GM12878 (cell line): ENCODE results near the gene CYP8B1. TPM values are rescaled to one million over a fixed set of nuclear protein-coding genes. Genes with fewer than 3 reads are reported as not detected.

Experiments used
- ATAC-seq: fragments of 200-7000 bp; cut with Tn5 transposase; 3 replicates; pipeline ENCODE4 v1.9.1; 2020; ENCODE audit warnings: mild to moderate bottlenecking, moderate library complexity
- BruUV-seq: library from RNA; stranded (reverse); fragments of 400-500 nt; replicated peaks from 2 replicates; lab custom pipeline; 2021; lab: Mats Ljungman, UMichigan
- CTCF ChIA-PET: fragments of 300-600 bp; sonication (Branson Sonifier 250); formaldehyde crosslinking; extraction: SDS; loops from one replicate; lab custom pipeline; 2021; ENCODE audit warnings: inconsistent platforms; lab: Yijun Ruan, JAX
- POLR2A ChIA-PET: fragments of 350-600 bp; formaldehyde crosslinking; extraction: SDS; loops from one replicate; lab custom pipeline; 2021; ENCODE audit warnings: inconsistent platforms; lab: Charles Lee
- RAD21 ChIA-PET: fragments of 300-600 bp; sonication (Branson Sonifier 250); formaldehyde crosslinking; loops from one replicate; lab custom pipeline; 2023; ENCODE audit warnings: antibody characterized with exemption; ENCODE audit not compliant: unreplicated experiment; lab: Charles Lee
- SMC1A ChIA-PET: fragments of 300-600 bp; sonication (Branson Sonifier 250); formaldehyde crosslinking; loops from one replicate; lab custom pipeline; 2023; ENCODE audit not compliant: unreplicated experiment, uncharacterized antibody; lab: Charles Lee
- DNase-seq: peaks from one replicate; pipeline ENCODE4 v3.0.0-alpha.2; 2011; ENCODE audit warnings: low read depth, low spot score
- FAIRE-seq: peaks from 3 replicates; lab custom pipeline; 2011; peaks lifted over from hg19 to GRCh38; lab: Jason Lieb, UNC
- H2AFZ ChIP-seq: 2 replicates; pipeline ENCODE4 v1.6.0; 2011; ENCODE audit warnings: low read depth, low read length, control low read depth; ENCODE audit not compliant: control insufficient read depth
- H3K27ac ChIP-seq: 2 replicates; pipeline ENCODE4 v1.5.1; 2011; ENCODE audit warnings: control low read depth; ENCODE audit not compliant: control insufficient read depth, insufficient read depth
- H3K27me3 ChIP-seq, 2 experiments: replicated peaks in 1 of 2; 2 replicates each; pipeline versions ENCODE4 v1.6.0 to v1.6.1; 2011; ENCODE audit warnings: low read length in 1 of 2; ENCODE audit not compliant: control insufficient read depth in 2 of 2, insufficient read depth in 2 of 2
- H3K36me3 ChIP-seq, 2 experiments: 2 replicates each; pipeline ENCODE4 v1.5.1; 2011; ENCODE audit warnings: low read length in 1 of 2; ENCODE audit not compliant: control insufficient read depth in 2 of 2, insufficient read depth in 2 of 2
- H3K4me1 ChIP-seq: 2 replicates; pipeline ENCODE4 v1.6.1; 2011; ENCODE audit warnings: mild to moderate bottlenecking, low read length, moderate library complexity, mixed read lengths; ENCODE audit not compliant: control insufficient read depth, insufficient read depth
- H3K4me2 ChIP-seq: 2 replicates; pipeline ENCODE4 v1.6.0; 2011; ENCODE audit warnings: control low read depth; ENCODE audit not compliant: control insufficient read depth, insufficient read depth
- H3K4me3 ChIP-seq: fragments of 200-600 bp; sonication (generic); 2 replicates; pipeline ENCODE4 v1.5.1; 2016
- H3K79me2 ChIP-seq: 2 replicates; pipeline ENCODE4 v1.6.0; 2011; ENCODE audit warnings: low read length; ENCODE audit not compliant: control insufficient read depth, insufficient read depth
- H3K9ac ChIP-seq: 2 replicates; pipeline ENCODE4 v1.8.0; 2011; ENCODE audit warnings: low read length, control low read depth, mixed read lengths; ENCODE audit not compliant: control insufficient read depth, insufficient read depth
- H3K9me3 ChIP-seq: replicated peaks from 3 replicates; pipeline ENCODE4 v1.5.1; 2011; ENCODE audit warnings: mild to moderate bottlenecking, low read length; ENCODE audit not compliant: control insufficient read depth, insufficient read depth
- H4K20me1 ChIP-seq: 2 replicates; pipeline ENCODE4 v1.6.0; 2011; ENCODE audit not compliant: control insufficient read depth, insufficient read depth
- CEBPB ChIP-seq, 2 experiments: fragments of 150-350 bp in 1 of 2; IDR thresholded peaks; 2 replicates each; pipeline ENCODE4 v1.6.1; 2012 to 2014; ENCODE audit warnings: low read depth in 2 of 2, low read length in 2 of 2, borderline replicate concordance in 1 of 2, inconsistent platforms in 1 of 2
- KLF5 ChIP-seq: fragments of 450-650 bp; IDR thresholded peaks from 2 replicates; pipeline ENCODE4 v1.6.1; 2014; ENCODE audit warnings: mild to moderate bottlenecking; ENCODE audit not compliant: partially characterized antibody
- MTA2 ChIP-seq: fragments of 450-650 bp; IDR thresholded peaks from 2 replicates; pipeline ENCODE4 v1.6.1; 2016; ENCODE audit warnings: low read depth, mild to moderate bottlenecking, moderate library complexity
- NRF1 ChIP-seq: conservative IDR thresholded peaks from 2 replicates; pipeline ENCODE4 v1.6.1; 2011; ENCODE audit warnings: mild to moderate bottlenecking, low read depth, low read length, improper control_type of control experiment
- SMAD5 ChIP-seq: IDR thresholded peaks from 2 replicates; pipeline ENCODE4 v1.6.1; 2016; ENCODE audit warnings: antibody characterized with exemption, low read depth
- YBX1 ChIP-seq: fragments of 450-650 bp; IDR thresholded peaks from 2 replicates; pipeline ENCODE4 v1.6.1; 2016; ENCODE audit warnings: antibody characterized with exemption
- ZSCAN29 ChIP-seq: fragments of 450-650 bp; IDR thresholded peaks from 2 replicates; pipeline ENCODE4 v1.6.1; 2017; ENCODE audit warnings: mild to moderate bottlenecking, moderate library complexity
- WGBS: methylation state at CpG from one replicate; pipeline ENCODE4 v1.1.6; 2016; ENCODE audit warnings: low lambda C conversion rate; ENCODE audit not compliant: insufficient replicate concordance, insufficient coverage; ENCODE audit errors: missing lambda C conversion rate; 5-methylcytosine and 5-hydroxymethylcytosine counted together
- in situ Hi-C: fragments of 300-500 bp; cut with MboI; formaldehyde crosslinking; loops from 9 replicates; pipeline ENCODE4 v1.14.3; 2018; ENCODE audit warnings: mixed read lengths
- intact Hi-C: fragments of 100-400 bp; cut with micrococcal nuclease; formaldehyde crosslinking; loops from one replicate; pipeline ENCODE4 v1.14.2; 2022; ENCODE audit not compliant: unreplicated experiment
- polyA plus RNA-seq, 11 experiments: library from polyadenylated mRNA; depleted of rRNA in 4 of 11; unstranded in 6 of 11; stranded (reverse) in 5 of 11; fragments of >200 nt; fragmentation: Nextera tagmentation in 4 of 11; fragmentation: Illumina TruSeq in 1 of 11; extraction: Ambion mirVana in 4 of 11; extraction: Trizol in 1 of 11; gene quantifications; 1 replicate in 1 of 11; 2 replicates in 10 of 11; pipeline versions ENCODE4 v1.2.1 to v1.2.3, GENCODE V29; 2011 to 2016; ENCODE audit warnings: inconsistent platforms in 2 of 11, missing spikeins in 2 of 11, low read depth in 1 of 11
- total RNA-seq, 4 experiments: library from RNA; depleted of rRNA in 3 of 4; stranded (reverse); fragments of >200 nt in 3 of 4; fragmentation: Illumina TruSeq in 1 of 4; extraction: Trizol in 1 of 4; gene quantifications; 2 replicates each; pipeline versions ENCODE4 v1.2.1 to v1.2.3, GENCODE V29; 2013 to 2021
- TF ChIP-seq, protein P1 (sequence below): IDR thresholded peaks from 2 replicates; pipeline ENCODE4 v1.6.1; 2012; ENCODE audit warnings: low read depth, low read length, improper control_type of control experiment
- TF ChIP-seq, protein P2 (sequence below): IDR thresholded peaks from 2 replicates; pipeline ENCODE4 v1.6.1; 2011; ENCODE audit warnings: borderline replicate concordance, low read depth, mild to moderate bottlenecking, moderate library complexity, low read length; ENCODE audit not compliant: insufficient read depth, poor library complexity, severe bottlenecking

Gene CYP8B1
- total and polyA plus RNA-seq, 10 of the 15 experiments (the other 5 are each of a cell fraction or from before 2014, with no cell fraction given), result 0.08 TPM; not detected in 9

DNA sequence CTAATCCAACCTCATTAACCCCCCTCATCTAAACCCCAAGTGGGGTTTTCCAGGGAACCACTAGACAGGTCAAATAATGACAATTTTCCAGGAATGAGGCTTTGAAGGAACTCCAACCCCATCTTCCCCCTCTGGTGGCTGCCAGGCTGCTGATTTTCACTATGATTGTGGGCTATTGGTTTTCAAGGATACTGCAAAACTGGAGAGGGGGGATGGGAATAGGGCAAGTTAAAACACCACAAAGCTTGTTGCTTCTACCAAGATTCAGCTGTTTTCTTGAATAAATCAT lies 19.8 kb upstream of the CYP8B1 start (continued):
- TF ChIP-seq, protein P1, sequence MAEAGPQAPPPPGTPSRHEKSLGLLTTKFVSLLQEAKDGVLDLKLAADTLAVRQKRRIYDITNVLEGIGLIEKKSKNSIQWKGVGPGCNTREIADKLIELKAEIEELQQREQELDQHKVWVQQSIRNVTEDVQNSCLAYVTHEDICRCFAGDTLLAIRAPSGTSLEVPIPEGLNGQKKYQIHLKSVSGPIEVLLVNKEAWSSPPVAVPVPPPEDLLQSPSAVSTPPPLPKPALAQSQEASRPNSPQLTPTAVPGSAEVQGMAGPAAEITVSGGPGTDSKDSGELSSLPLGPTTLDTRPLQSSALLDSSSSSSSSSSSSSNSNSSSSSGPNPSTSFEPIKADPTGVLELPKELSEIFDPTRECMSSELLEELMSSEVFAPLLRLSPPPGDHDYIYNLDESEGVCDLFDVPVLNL, result no peak
- TF ChIP-seq CEBPB (IDR thresholded peaks at IDR 0.05; ENCODE audit: borderline replicate concordance in 1 of 2, low read depth in 2 of 2, low read length in 2 of 2), result no peak

DNA sequence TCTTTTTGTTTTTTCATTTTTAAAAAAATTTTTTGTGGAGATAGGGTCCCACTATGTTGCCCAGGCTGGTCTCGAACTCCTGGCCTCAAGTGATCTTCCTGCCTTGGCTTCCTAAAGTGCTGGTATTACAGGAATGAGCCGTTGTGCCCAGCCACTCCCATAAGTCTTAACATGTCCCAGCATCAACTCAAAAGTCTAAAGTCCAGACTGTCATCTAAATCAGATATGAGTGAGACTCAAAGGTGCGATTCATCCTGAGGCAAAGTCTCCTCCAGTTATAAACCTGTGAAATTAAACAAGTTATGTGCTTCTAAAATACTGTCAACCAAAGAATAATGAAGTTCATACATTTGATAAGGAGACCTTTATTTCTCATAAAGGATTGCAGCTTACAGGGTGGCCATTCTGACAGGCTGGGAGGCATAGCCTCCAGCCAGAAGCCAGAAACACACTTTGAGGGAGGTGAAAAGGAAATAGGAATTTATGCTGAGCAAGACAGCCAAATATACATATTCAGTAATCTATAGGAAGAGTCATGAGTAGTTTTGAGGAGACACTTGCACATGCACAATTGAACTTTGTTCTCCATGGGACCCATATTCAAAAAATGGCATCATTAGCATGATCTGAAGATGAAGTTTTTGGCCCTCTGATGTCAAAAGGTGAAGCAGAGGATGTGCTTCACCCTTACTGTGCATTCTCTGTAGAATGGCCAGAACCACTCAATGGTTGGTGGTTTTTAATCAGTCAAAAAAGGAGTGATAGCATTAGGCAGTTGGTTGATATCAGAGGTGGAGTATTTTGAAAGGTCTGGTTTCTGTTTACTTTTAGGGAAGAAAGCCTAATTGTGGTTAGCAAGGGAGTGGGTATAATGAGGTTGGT lies 19.3 kb upstream of the CYP8B1 start:
- intact Hi-C loops, result no loop called here
- no peak overlapping the region for H3K4me3 ChIP-seq
- BruUV-seq, result no TSS peak
- CTCF ChIA-PET, result interaction anchor here (0.7 kb wide), 1 partner anchor 49 kb away, joined by 3 read pairs; no protein-coding TSS in a partner anchor
- TF ChIP-seq MTA2, result 0 out of 2 replicates have a peak, but pooled peaks have one; percentile 29
- no peak for TF ChIP-seq KLF5
- no peak for TF ChIP-seq YBX1
- no peak for TF ChIP-seq SMAD5
- TF ChIP-seq, protein P2, sequence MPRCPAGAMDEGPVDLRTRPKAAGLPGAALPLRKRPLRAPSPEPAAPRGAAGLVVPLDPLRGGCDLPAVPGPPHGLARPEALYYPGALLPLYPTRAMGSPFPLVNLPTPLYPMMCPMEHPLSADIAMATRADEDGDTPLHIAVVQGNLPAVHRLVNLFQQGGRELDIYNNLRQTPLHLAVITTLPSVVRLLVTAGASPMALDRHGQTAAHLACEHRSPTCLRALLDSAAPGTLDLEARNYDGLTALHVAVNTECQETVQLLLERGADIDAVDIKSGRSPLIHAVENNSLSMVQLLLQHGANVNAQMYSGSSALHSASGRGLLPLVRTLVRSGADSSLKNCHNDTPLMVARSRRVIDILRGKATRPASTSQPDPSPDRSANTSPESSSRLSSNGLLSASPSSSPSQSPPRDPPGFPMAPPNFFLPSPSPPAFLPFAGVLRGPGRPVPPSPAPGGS, result no peak
- no peak for TF ChIP-seq ZSCAN29
- TF ChIP-seq NRF1, result no peak
- ATAC-seq (no peak), FAIRE-seq (no peak), DNase-seq (no peak)
- RAD21 ChIA-PET, result no interaction called here
- in situ Hi-C loops, result no loop called here
- H3K9ac ChIP-seq, result no peak overlapping the region
- POLR2A ChIA-PET, result no interaction called here
- no peak overlapping the region for H3K4me2 ChIP-seq
- H3K4me1 ChIP-seq, result no peaks in the 10 kb centered on the region
- H3K36me3 ChIP-seq, result no peaks in the 10 kb centered on the region
- no peak overlapping the region for H2AFZ ChIP-seq
- no peak overlapping the region for H3K27ac ChIP-seq
- H3K27me3 ChIP-seq, result 0 out of 4 replicates have a peak, but pooled peaks cover 0 to 3% of the 10 kb centered on the region in 2 experiments
- H3K79me2 ChIP-seq, result no peaks in the 10 kb centered on the region
- no peaks in the 10 kb centered on the region for H4K20me1 ChIP-seq
- SMC1A ChIA-PET, result no interaction called here
- WGBS, result 36% methylated on average over 3 of the region's 3 CpGs
- H3K9me3 ChIP-seq, result no peaks in the 10 kb centered on the region
